ENCODE results near the gene OR51B6. TPM values are rescaled to one million over a fixed set of nuclear protein-coding genes. Genes with fewer than 3 reads are reported as not detected.

OR51B6 gene
- total and polyA plus RNA-seq, 2 experiments from 2014 or later = not detected

- Histone ChIP-seq H3K4me2 (peak overlapping the region; percentile 36), H3K27ac (ENCODE audit: low read depth) (no peak overlapping the region), H3K79me2 (replicated peaks; ENCODE audit: insufficient read depth) (no peaks in the 10 kb centered on the region), H3K4me3 (peak overlapping the region; percentile 34; the same call in 1 of the 2 replicates), H3F3A (replicated peaks; ENCODE audit: low read depth) (no peaks in the 10 kb centered on the region), H4K20me1 (replicated peaks; ENCODE audit: insufficient read depth) (no peaks in the 10 kb centered on the region), H2AFZ (no peak overlapping the region), H3K9me2 (ENCODE audit: insufficient read depth) (no peaks in the 10 kb centered on the region), H3K27me3 (ENCODE audit: insufficient read depth) (no peaks in the 10 kb centered on the region), H3K36me3 (ENCODE audit: insufficient read depth) (no peaks in the 10 kb centered on the region), H3K4me1 (ENCODE audit: insufficient read depth) (peaks cover 18% of the 10 kb centered on the region)
- Mint-ChIP-seq H3K36me3 (ENCODE audit: low read depth) (no peaks in the 10 kb centered on the region), H3K27ac (no peak overlapping the region), H3K27me3 (ENCODE audit: insufficient read depth, low read depth, poor library complexity) (no peaks in the 10 kb centered on the region), H3K4me1 (peaks cover 26% of the 10 kb centered on the region), H3K4me3 (peak overlapping the region; percentile 35; the same call in 2 of the 3 replicates), H3K9me3 (no peaks in the 10 kb centered on the region)
- no peak for TF ChIP-seq CREB1 (CRISPR knock-in tag; IDR thresholded peaks at IDR 0.05; ENCODE audit: low read depth)
- no peak for TF ChIP-seq ZNF114 (CRISPR knock-in tag; IDR thresholded peaks at IDR 0.05)
- 0 out of 2 replicates have a peak, but pooled peaks have one; percentile 14 for TF ChIP-seq NANOG (IDR thresholded peaks at IDR 0.05; ENCODE audit: borderline replicate concordance)
- TF ChIP-seq ZNF331 (CRISPR knock-in tag; IDR thresholded peaks at IDR 0.05; ENCODE audit: low read depth) = no peak
- TF ChIP-seq REST (IDR thresholded peaks at IDR 0.05; ENCODE audit: unreplicated experiment) = no peak
- no peak for TF ChIP-seq CTCF (conservative IDR thresholded peaks at IDR 0.05; ENCODE audit: low read depth in 2 of 2)
- peak; percentile 58 for ATAC-seq
- peak; percentile 27 for DNase-seq (ENCODE audit: low spot score)
Observed at GRCh38 chr11:5348551-5349194, 2.6 kb upstream of the OR51B6 start.

GRCh38 chr11:5349550-5349949, 1.8 kb upstream of the OR51B6 start:
- Histone ChIP-seq H3K4me2 (no peak overlapping the region), H2AFZ (no peak overlapping the region), H3K4me1 (ENCODE audit: insufficient read depth) (peaks cover 18% of the 10 kb centered on the region), H3K4me3 (no peak overlapping the region), H3K36me3 (ENCODE audit: insufficient read depth) (no peaks in the 10 kb centered on the region), H3K9me2 (ENCODE audit: insufficient read depth) (no peaks in the 10 kb centered on the region), H3K79me2 (replicated peaks; ENCODE audit: insufficient read depth) (no peaks in the 10 kb centered on the region), H3K27ac (ENCODE audit: low read depth) (no peak overlapping the region), H3K27me3 (ENCODE audit: insufficient read depth) (no peaks in the 10 kb centered on the region), H3F3A (replicated peaks; ENCODE audit: low read depth) (no peaks in the 10 kb centered on the region), H4K20me1 (replicated peaks; ENCODE audit: insufficient read depth) (no peaks in the 10 kb centered on the region)
- no peak for DNase-seq (ENCODE audit: low spot score)
- Mint-ChIP-seq H3K9me3 (no peaks in the 10 kb centered on the region), H3K27me3 (ENCODE audit: insufficient read depth, low read depth, poor library complexity) (no peaks in the 10 kb centered on the region), H3K27ac (no peak overlapping the region), H3K4me3 (no peak overlapping the region), H3K36me3 (ENCODE audit: low read depth) (no peaks in the 10 kb centered on the region), H3K4me1 (peaks cover 21% of the 10 kb centered on the region)
- ATAC-seq = no peak
- TF ChIP-seq NANOG (IDR thresholded peaks at IDR 0.05; ENCODE audit: borderline replicate concordance) (no peak), POLR2AphosphoS5 (IDR thresholded peaks at IDR 0.05; ENCODE audit: low read depth) (no peak), CREB1 (CRISPR knock-in tag; IDR thresholded peaks at IDR 0.05; ENCODE audit: low read depth) (no peak), ZNF114 (CRISPR knock-in tag; IDR thresholded peaks at IDR 0.05) (no peak), ZNF462 (CRISPR knock-in tag; IDR thresholded peaks at IDR 0.05) (no peak), JUNB (IDR thresholded peaks at IDR 0.05; ENCODE audit: unreplicated experiment) (no peak)

All from GM23338 (cell line).